ENCODE measurements around the gene EVPLL.
"Not testable (repeated sequence)": the region's sequence is repeated elsewhere in the genome, so short reads cannot be mapped to it uniquely, and the experiment has no call there.

GRCh38 chr17:18423015-18423414 is 45.4 kb downstream of the EVPLL start:
- TF ChIP-seq CTCF, POLR2A (IDR thresholded peaks at IDR 0.05): not testable (repeated sequence)
